Measurements from ENCODE around the gene OR1J2.

- TF ChIP-seq CTCF (IDR thresholded peaks at IDR 0.05; ENCODE audit: low read depth, low read length) (no peak), EZH2phosphoT487 (IDR thresholded peaks at IDR 0.05; ENCODE audit: low read depth) (no peak)
These were observed 35.6 kb downstream of the OR1J2 start for GRCh38 chr9:122546196-122546595.

Measured in OCI-LY3 (cell line).